IMR-90 (cell line): ENCODE results near the gene RNFT2. TPM values are rescaled to one million over a fixed set of nuclear protein-coding genes. Genes with fewer than 3 reads are reported as not detected.

Source experiments
- ATAC-seq: fragments of 200-7000 bp; cut with Tn5 transposase; 2 replicates; pipeline ENCODE4 v1.9.1; 2020; ENCODE audit warnings: low read depth, mild to moderate bottlenecking, moderate library complexity
- BruUV-seq: library from RNA; stranded (reverse); fragments of 400-500 nt; replicated peaks from 2 replicates; lab custom pipeline; 2021; lab: Mats Ljungman, UMichigan
- CTCF ChIA-PET: fragments of 300-600 bp; formaldehyde crosslinking; extraction: SDS; loops from one replicate; lab custom pipeline; 2021; ENCODE audit warnings: antibody characterized with exemption; lab: Yijun Ruan, JAX
- POLR2A ChIA-PET: fragments of 300-600 bp; sonication (Branson Sonifier 250); formaldehyde crosslinking; loops from one replicate; lab custom pipeline; 2022; ENCODE audit warnings: antibody characterized with exemption; ENCODE audit not compliant: unreplicated experiment; lab: Charles Lee
- DNase-seq: peaks from one replicate; pipeline ENCODE4 v3.0.0; 2013
- H2AFZ ChIP-seq: replicated peaks from 2 replicates; pipeline ENCODE3; 2013; ENCODE audit warnings: low read length, mild to moderate bottlenecking; ENCODE audit not compliant: poor library complexity
- H2AK5ac ChIP-seq: 2 replicates; pipeline ENCODE4 v1.6.1; 2013; ENCODE audit warnings: low read depth, low read length, inconsistent platforms
- H2AK9ac ChIP-seq: replicated peaks from 2 replicates; pipeline ENCODE3; 2013; ENCODE audit warnings: mild to moderate bottlenecking, low read depth, low read length, moderate library complexity; ENCODE audit not compliant: poor library complexity
- H2BK120ac ChIP-seq: 2 replicates; pipeline ENCODE4 v1.6.1; 2013; ENCODE audit warnings: low read depth, low read length, inconsistent platforms
- H2BK15ac ChIP-seq: 3 replicates; pipeline ENCODE4 v1.6.1; 2013; ENCODE audit warnings: low read depth, low read length, inconsistent platforms
- H2BK20ac ChIP-seq: 2 replicates; pipeline ENCODE4 v1.6.1; 2013; ENCODE audit warnings: low read depth, mild to moderate bottlenecking, inconsistent platforms, low read length, moderate library complexity
- H2BK5ac ChIP-seq: 2 replicates; pipeline ENCODE4 v1.6.1; 2013; ENCODE audit warnings: mild to moderate bottlenecking, low read depth, low read length, inconsistent platforms; ENCODE audit not compliant: poor library complexity, severe bottlenecking
- H3K14ac ChIP-seq: replicated peaks from 2 replicates; pipeline ENCODE4 v1.6.1; 2013; ENCODE audit warnings: low read depth, low read length, inconsistent platforms
- H3K18ac ChIP-seq: 2 replicates; pipeline ENCODE4 v1.6.1; 2013; ENCODE audit warnings: low read depth, low read length, control low read depth
- H3K23ac ChIP-seq: 2 replicates; pipeline ENCODE4 v1.6.1; 2013; ENCODE audit warnings: low read depth, low read length, inconsistent platforms
- H3K27ac ChIP-seq: 2 replicates; pipeline ENCODE4 v1.5.1; 2013; ENCODE audit warnings: mild to moderate bottlenecking, control low read depth, low read length; ENCODE audit not compliant: insufficient read depth
- H3K27me3 ChIP-seq: 2 replicates; pipeline ENCODE4 v1.6.1; 2013; ENCODE audit warnings: low read length; ENCODE audit not compliant: control insufficient read depth, insufficient read depth
- H3K36me3 ChIP-seq: 2 replicates; pipeline ENCODE4 v1.6.1; 2013; ENCODE audit warnings: low read length, mixed read lengths; ENCODE audit not compliant: control insufficient read depth, insufficient read depth
- H3K4ac ChIP-seq: 2 replicates; pipeline ENCODE4 v1.6.1; 2013; ENCODE audit warnings: low read depth, low read length, inconsistent platforms
- H3K4me1 ChIP-seq: 2 replicates; pipeline ENCODE4 v1.6.1; 2013; ENCODE audit warnings: low read length, mixed read lengths; ENCODE audit not compliant: control insufficient read depth, insufficient read depth
- H3K4me2 ChIP-seq: 2 replicates; pipeline ENCODE4 v1.6.1; 2013; ENCODE audit warnings: low read depth, mild to moderate bottlenecking, control low read depth, low read length, moderate library complexity
- H3K4me3 ChIP-seq: 2 replicates; pipeline ENCODE4 v1.5.1; 2013; ENCODE audit warnings: low read depth, mild to moderate bottlenecking, control low read depth, low read length, moderate library complexity; ENCODE audit not compliant: insufficient read depth
- H3K56ac ChIP-seq: 2 replicates; pipeline ENCODE4 v1.6.1; 2013; ENCODE audit warnings: low read length, inconsistent platforms; ENCODE audit not compliant: insufficient read depth; ENCODE audit errors: extremely low read depth
- H3K79me1 ChIP-seq, 2 experiments: 2 replicates each; pipeline ENCODE4 v1.6.1; 2013; ENCODE audit warnings: low read length in 2 of 2, inconsistent platforms in 1 of 2, low read depth in 1 of 2
- H3K9ac ChIP-seq: 2 replicates; pipeline ENCODE4 v1.6.1; 2013; ENCODE audit warnings: low read depth, low read length, control low read depth
- H3K9me1 ChIP-seq: 2 replicates; pipeline ENCODE4 v1.6.1; 2013; ENCODE audit warnings: low read length, inconsistent platforms; ENCODE audit not compliant: insufficient read depth
- H3K9me3 ChIP-seq: 2 replicates; pipeline ENCODE4 v1.6.1; 2013; ENCODE audit warnings: low read length; ENCODE audit not compliant: control insufficient read depth, insufficient read depth
- H4K20me1 ChIP-seq: 2 replicates; pipeline ENCODE4 v1.6.1; 2013; ENCODE audit warnings: low read length, inconsistent platforms; ENCODE audit not compliant: insufficient read depth
- H4K5ac ChIP-seq: 2 replicates; pipeline ENCODE4 v1.6.1; 2013; ENCODE audit warnings: mild to moderate bottlenecking, low read depth, low read length, control low read depth
- H4K8ac ChIP-seq, 2 experiments: 2 replicates each; pipeline ENCODE4 v1.6.1; 2013; ENCODE audit warnings: low read depth in 2 of 2, low read length in 2 of 2, control low read depth in 1 of 2, inconsistent platforms in 1 of 2
- H4K91ac ChIP-seq: 2 replicates; pipeline ENCODE4 v1.6.1; 2013; ENCODE audit warnings: low read depth, low read length, inconsistent platforms; ENCODE audit not compliant: insufficient read depth
- MAZ ChIP-seq: IDR thresholded peaks from 2 replicates; pipeline ENCODE4 v1.6.1; 2012; ENCODE audit warnings: low read depth, mild to moderate bottlenecking, low read length, improper control_type of control experiment, moderate library complexity, borderline replicate concordance
- WGBS, 2 experiments: methylation state at CpG; one replicate each; pipeline versions ENCODE4 v1.1.5 to v1.1.7; 2013; ENCODE audit warnings: missing lambda C conversion rate in 2 of 2; ENCODE audit not compliant: insufficient read length in 1 of 2; ENCODE audit errors: extremely low coverage in 2 of 2; 5-methylcytosine and 5-hydroxymethylcytosine counted together
- dilution Hi-C: fragments of 300-500 bp; cut with HindIII; formaldehyde crosslinking; loops from one replicate; pipeline ENCODE4 v1.14.3; 2018; ENCODE audit warnings: low sequenced_read_pairs; ENCODE audit not compliant: unreplicated experiment
- in situ Hi-C: fragments of 300-500 bp; cut with MboI; formaldehyde crosslinking; loops from 3 replicates; pipeline ENCODE4 v1.14.3; 2019; ENCODE audit warnings: low sequenced_read_pairs, inconsistent platforms, mixed read lengths
- intact Hi-C: fragments of 100-400 bp; cut with micrococcal nuclease; formaldehyde crosslinking; loops from 2 replicates; pipeline ENCODE4 v1.10.0; 2022
- polyA plus RNA-seq, 3 experiments: library from polyadenylated mRNA; depleted of rRNA; stranded (reverse); fragments of >200 nt; gene quantifications; 2 replicates each; pipeline ENCODE4 v1.2.3, GENCODE V29; 2012; ENCODE audit warnings: low replicate concordance in 1 of 3
- total RNA-seq: library from RNA; depleted of rRNA; stranded (reverse); fragments of >200 nt; gene quantifications from 2 replicates; pipeline ENCODE4 v1.2.3, GENCODE V29; 2012

The RNFT2 gene
- total and polyA plus RNA-seq, 2 of the 4 experiments (the other 2 are of a cell fraction), result 1.6 to 2.3 TPM

DNA sequence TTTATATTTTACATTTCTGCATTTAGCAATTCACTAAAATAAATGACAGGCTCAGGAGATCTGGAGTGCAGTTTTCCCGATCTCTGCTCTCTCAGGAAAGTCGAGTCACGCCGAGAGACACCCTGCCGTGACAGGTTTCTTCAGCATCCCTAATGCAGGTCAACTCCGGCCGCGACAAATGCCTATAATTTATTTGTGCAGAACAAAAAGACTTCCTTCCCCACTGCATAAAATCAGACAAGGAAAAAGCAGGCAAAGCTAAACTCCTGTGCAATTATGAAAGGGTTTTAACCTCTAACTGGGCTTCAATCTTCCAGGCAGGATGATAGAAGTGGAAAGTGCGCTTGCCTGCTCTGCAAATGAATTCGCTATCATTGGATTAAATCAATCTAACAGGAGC, 28.3 kb upstream of the RNFT2 start:
- no peaks in the 10 kb centered on the region for H3K79me1 ChIP-seq
- H3K14ac ChIP-seq, result no peak overlapping the region
- H2AFZ ChIP-seq, result no peak overlapping the region
- H3K4me3 ChIP-seq, result no peak overlapping the region
- no peak overlapping the region for H2BK120ac ChIP-seq
- no peak overlapping the region for H4K8ac ChIP-seq
- in situ Hi-C loops, result no loop called here
- H3K27ac ChIP-seq, result no peak overlapping the region
- no peaks in the 10 kb centered on the region for H3K9me3 ChIP-seq
- no peak overlapping the region for H3K4ac ChIP-seq
- H3K56ac ChIP-seq, result no peak overlapping the region
- H4K5ac ChIP-seq, result no peak overlapping the region
- no peak overlapping the region for H2BK20ac ChIP-seq
- no CpG with 5 or more reads among the region's 10 CpGs for WGBS, 2 experiments
- no peak overlapping the region for H4K91ac ChIP-seq
- no peak for TF ChIP-seq MAZ
- H3K36me3 ChIP-seq, result no peaks in the 10 kb centered on the region; the same call in 1 of the 2 replicates
- no peaks in the 10 kb centered on the region for H4K20me1 ChIP-seq
- H2BK15ac ChIP-seq, result no peak overlapping the region
- no peak overlapping the region for H3K18ac ChIP-seq
- intact Hi-C loops, result loop anchor here (1.0 to 10.0 kb wide), 2 partner anchors 445 to 711 kb away; no protein-coding TSS in a partner anchor
- no peak overlapping the region for H2AK5ac ChIP-seq
- H3K9me1 ChIP-seq, result no peaks in the 10 kb centered on the region
- H2AK9ac ChIP-seq, result no peak overlapping the region
- DNase-seq (no peak), ATAC-seq (no peak)
- H2BK5ac ChIP-seq, result no peak overlapping the region
- no TSS peak for BruUV-seq
- ChIA-PET CTCF (interaction anchor here (0.5 to 2.0 kb wide), 6 partner anchors 9 to 790 kb away, joined by 3 to 9 read pairs (median 3); no protein-coding TSS in a partner anchor), POLR2A (no interaction called here)
- dilution Hi-C loops, result no loop called here
- H3K27me3 ChIP-seq, result no peaks in the 10 kb centered on the region; the same call in 1 of the 2 replicates
- H3K9ac ChIP-seq, result no peak overlapping the region
- no peak overlapping the region for H3K4me2 ChIP-seq
- no peak overlapping the region for H3K23ac ChIP-seq
- no peaks in the 10 kb centered on the region for H3K4me1 ChIP-seq
